ENCODE data around the gene TADA3. TPM values are rescaled to one million over a fixed set of nuclear protein-coding genes. Genes with fewer than 3 reads are reported as not detected.

Gene TADA3
- total and polyA plus RNA-seq, 9 of the 15 experiments (the other 6 are each of a cell fraction or from before 2014, with no cell fraction given): 4.1 to 110 (median 74.8) TPM

DNA sequence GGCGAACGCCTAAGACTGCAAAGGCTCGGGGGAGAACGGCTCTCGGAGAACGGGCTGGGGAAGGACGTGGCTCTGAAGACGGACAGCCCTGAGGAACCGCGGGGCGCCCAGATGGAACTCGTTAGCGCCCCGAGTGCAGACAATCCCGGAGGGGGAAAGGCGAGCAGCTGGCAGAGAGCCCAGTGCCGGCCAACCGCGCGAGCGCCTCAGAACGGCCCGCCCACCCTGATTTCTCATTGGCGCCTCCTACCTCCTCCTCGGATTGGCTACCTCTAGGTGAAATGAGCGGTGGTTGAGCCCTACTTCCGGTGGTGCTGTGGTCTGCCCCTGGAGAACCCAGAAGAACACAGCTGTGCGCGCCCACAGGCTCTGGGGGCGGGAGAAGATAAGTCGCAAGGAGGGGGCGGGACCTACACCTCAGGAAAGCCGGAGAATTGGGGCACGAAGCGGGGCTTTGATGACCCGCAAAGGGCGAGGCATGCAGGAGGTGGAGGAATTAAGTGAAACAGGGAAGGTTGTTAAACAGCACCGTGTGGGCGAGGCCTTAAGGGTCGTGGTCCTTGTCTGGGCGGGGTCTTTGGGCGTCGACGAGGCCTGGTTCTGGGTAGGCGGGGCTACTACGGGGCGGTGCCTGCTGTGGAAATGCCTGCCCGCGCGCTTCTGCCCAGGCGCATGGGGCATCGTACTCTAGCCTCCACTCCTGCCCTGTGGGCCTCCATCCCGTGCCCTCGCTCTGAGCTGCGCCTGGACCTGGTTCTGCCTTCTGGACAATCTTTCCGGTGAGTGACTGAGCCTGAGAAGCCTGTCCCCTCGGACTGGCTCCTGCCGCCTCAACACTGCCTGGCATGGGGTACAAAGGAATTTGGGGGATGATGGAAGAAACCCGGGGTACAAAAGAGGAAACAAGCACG, 42.4 kb downstream of the TADA3 start, which contains the start of gene OGG1 (continued):
- TF ChIP-seq, protein P1, sequence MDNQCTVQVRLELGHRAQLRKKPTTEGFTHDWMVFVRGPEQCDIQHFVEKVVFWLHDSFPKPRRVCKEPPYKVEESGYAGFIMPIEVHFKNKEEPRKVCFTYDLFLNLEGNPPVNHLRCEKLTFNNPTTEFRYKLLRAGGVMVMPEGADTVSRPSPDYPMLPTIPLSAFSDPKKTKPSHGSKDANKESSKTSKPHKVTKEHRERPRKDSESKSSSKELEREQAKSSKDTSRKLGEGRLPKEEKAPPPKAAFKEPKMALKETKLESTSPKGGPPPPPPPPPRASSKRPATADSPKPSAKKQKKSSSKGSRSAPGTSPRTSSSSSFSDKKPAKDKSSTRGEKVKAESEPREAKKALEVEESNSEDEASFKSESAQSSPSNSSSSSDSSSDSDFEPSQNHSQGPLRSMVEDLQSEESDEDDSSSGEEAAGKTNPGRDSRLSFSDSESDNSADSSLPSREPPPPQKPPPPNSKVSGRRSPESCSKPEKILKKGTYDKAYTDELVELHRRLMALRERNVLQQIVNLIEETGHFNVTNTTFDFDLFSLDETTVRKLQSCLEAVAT (IDR thresholded peaks at IDR 0.05): peak in 1 of 2 experiments; percentile 81; a peak in 2 of 4 replicates
- TF ChIP-seq RFX7 (CRISPR knock-in tag; IDR thresholded peaks at IDR 0.05): no peak
- TF ChIP-seq, protein P2, sequence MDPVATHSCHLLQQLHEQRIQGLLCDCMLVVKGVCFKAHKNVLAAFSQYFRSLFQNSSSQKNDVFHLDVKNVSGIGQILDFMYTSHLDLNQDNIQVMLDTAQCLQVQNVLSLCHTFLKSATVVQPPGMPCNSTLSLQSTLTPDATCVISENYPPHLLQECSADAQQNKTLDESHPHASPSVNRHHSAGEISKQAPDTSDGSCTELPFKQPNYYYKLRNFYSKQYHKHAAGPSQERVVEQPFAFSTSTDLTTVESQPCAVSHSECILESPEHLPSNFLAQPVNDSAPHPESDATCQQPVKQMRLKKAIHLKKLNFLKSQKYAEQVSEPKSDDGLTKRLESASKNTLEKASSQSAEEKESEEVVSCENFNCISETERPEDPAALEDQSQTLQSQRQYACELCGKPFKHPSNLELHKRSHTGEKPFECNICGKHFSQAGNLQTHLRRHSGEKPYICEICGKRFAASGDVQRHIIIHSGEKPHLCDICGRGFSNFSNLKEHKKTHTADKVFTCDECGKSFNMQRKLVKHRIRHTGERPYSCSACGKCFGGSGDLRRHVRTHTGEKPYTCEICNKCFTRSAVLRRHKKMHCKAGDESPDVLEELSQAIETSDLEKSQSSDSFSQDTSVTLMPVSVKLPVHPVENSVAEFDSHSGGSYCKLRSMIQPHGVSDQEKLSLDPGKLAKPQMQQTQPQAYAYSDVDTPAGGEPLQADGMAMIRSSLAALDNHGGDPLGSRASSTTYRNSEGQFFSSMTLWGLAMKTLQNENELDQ (CRISPR knock-in tag; IDR thresholded peaks at IDR 0.05; ENCODE audit: borderline replicate concordance): 0 out of 2 replicates have a peak, but pooled peaks have one; percentile 32
- no peak for TF ChIP-seq ZC3H4 (CRISPR knock-in tag; IDR thresholded peaks at IDR 0.05; ENCODE audit: borderline replicate concordance)
- no peak for TF ChIP-seq PRPF4 (IDR thresholded peaks at IDR 0.05; ENCODE audit: insufficient read depth, low read depth, low read length, poor library complexity, severe bottlenecking)
- no peak for TF ChIP-seq ZFP36 (IDR thresholded peaks at IDR 0.05; ENCODE audit: low read depth, low read length, partially characterized antibody)
- TF ChIP-seq PHF8 (IDR thresholded peaks at IDR 0.05; ENCODE audit: borderline replicate concordance, low read length): peak; percentile 69; the same call in 1 of the 2 replicates
- TF ChIP-seq, protein P3, sequence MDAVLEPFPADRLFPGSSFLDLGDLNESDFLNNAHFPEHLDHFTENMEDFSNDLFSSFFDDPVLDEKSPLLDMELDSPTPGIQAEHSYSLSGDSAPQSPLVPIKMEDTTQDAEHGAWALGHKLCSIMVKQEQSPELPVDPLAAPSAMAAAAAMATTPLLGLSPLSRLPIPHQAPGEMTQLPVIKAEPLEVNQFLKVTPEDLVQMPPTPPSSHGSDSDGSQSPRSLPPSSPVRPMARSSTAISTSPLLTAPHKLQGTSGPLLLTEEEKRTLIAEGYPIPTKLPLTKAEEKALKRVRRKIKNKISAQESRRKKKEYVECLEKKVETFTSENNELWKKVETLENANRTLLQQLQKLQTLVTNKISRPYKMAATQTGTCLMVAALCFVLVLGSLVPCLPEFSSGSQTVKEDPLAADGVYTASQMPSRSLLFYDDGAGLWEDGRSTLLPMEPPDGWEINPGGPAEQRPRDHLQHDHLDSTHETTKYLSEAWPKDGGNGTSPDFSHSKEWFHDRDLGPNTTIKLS (IDR thresholded peaks at IDR 0.05; ENCODE audit: borderline replicate concordance, low read depth): peak; percentile 82
- no peak for TF ChIP-seq POLR3A (IDR thresholded peaks at IDR 0.05; ENCODE audit: borderline replicate concordance, extremely low read depth, insufficient read depth, insufficient read length)
- TF ChIP-seq ZKSCAN8 (CRISPR knock-in tag; IDR thresholded peaks at IDR 0.05): no peak
- TF ChIP-seq, protein P4, sequence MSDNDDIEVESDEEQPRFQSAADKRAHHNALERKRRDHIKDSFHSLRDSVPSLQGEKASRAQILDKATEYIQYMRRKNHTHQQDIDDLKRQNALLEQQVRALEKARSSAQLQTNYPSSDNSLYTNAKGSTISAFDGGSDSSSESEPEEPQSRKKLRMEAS (CRISPR knock-in tag; IDR thresholded peaks at IDR 0.05): peak; percentile 34; the same call in 1 of the 2 replicates
- TF ChIP-seq, protein P5, sequence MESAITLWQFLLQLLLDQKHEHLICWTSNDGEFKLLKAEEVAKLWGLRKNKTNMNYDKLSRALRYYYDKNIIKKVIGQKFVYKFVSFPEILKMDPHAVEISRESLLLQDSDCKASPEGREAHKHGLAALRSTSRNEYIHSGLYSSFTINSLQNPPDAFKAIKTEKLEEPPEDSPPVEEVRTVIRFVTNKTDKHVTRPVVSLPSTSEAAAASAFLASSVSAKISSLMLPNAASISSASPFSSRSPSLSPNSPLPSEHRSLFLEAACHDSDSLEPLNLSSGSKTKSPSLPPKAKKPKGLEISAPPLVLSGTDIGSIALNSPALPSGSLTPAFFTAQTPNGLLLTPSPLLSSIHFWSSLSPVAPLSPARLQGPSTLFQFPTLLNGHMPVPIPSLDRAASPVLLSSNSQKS (CRISPR knock-in tag; IDR thresholded peaks at IDR 0.05): no peak
- TF ChIP-seq, protein P6, sequence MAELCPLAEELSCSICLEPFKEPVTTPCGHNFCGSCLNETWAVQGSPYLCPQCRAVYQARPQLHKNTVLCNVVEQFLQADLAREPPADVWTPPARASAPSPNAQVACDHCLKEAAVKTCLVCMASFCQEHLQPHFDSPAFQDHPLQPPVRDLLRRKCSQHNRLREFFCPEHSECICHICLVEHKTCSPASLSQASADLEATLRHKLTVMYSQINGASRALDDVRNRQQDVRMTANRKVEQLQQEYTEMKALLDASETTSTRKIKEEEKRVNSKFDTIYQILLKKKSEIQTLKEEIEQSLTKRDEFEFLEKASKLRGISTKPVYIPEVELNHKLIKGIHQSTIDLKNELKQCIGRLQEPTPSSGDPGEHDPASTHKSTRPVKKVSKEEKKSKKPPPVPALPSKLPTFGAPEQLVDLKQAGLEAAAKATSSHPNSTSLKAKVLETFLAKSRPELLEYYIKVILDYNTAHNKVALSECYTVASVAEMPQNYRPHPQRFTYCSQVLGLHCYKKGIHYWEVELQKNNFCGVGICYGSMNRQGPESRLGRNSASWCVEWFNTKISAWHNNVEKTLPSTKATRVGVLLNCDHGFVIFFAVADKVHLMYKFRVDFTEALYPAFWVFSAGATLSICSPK (IDR thresholded peaks at IDR 0.05; ENCODE audit: borderline replicate concordance): no peak
- TF ChIP-seq ZC3H11A (IDR thresholded peaks at IDR 0.05; ENCODE audit: low read depth, low read length): no peak
- TF ChIP-seq RNF2 (IDR thresholded peaks at IDR 0.05): 0 out of 2 replicates have a peak, but pooled peaks have one; percentile 49
- no peak for TF ChIP-seq ZNF354B (CRISPR knock-in tag; IDR thresholded peaks at IDR 0.05)
- no peak for TF ChIP-seq ZNF589 (CRISPR knock-in tag; IDR thresholded peaks at IDR 0.05; ENCODE audit: low read depth)
- no peak for TF ChIP-seq XRCC3 (IDR thresholded peaks at IDR 0.05)

Measured in K562 (cell line).